ENCODE results near the gene P2RY2. TPM values are rescaled to one million over a fixed set of nuclear protein-coding genes. Genes with fewer than 3 reads are reported as not detected.

The P2RY2 gene
- total RNA-seq, 3 donors from 2014 or later = 7.6 to 20.6 (median 14.5) TPM

DNA sequence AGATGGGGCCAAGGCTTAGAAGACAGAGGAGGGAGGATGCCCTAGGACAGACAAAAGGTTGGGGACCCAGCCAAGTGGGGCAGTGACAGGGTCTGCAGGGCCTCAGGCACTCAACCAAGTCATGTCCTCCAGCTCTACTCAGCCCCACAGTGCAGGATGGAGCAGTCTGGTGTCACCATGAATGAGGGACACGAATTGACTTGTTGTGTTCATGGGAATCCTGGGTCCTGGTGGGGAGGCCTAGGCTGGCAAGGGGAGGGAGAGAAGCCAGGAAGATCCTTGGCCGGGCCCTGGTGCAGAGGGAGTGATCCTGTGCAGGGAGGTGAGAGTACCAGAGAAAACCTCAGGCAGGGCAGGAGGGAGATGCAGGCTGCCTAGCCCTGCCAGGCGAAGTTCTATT, 66.0 kb downstream of the P2RY2 start:
- Histone ChIP-seq H3K4me1 (ENCODE audit: low read depth) (peaks cover 2% of the 10 kb centered on the region), H3K36me3 (ENCODE audit: low read depth) (no peaks in the 10 kb centered on the region), H3K4me3 (no peak overlapping the region), H3K9me3 (no peaks in the 10 kb centered on the region)
- no peak for TF ChIP-seq CTCF (IDR thresholded peaks at IDR 0.05)
- no peak for DNase-seq
- intact Hi-C loops (cut with DNase I, micrococcal nuclease) = no loop called here
- ATAC-seq = no peak

DNA sequence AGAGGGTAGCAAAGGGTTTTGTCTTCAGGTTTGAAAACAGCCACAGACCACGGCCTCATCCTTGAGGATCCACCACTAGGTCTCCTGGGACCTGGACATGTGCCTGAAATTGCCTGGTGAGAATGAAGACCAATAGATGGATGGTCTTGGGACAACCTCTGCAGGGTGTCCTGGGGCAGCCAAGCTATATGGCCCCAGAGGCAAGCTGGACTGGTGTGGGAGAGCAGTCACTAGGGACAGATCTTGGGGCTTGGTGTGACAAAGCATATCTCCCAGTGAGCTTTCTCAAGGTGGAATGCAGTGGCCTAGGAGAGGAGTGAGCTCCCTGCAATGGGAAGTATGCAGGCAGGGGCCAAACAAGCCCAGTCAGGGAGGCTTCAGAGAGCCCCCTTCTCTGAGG, 67.6 kb downstream of the P2RY2 start:
- Histone ChIP-seq H3K4me1 (ENCODE audit: low read depth) (peaks cover 8% of the 10 kb centered on the region), H3K36me3 (ENCODE audit: low read depth) (no peaks in the 10 kb centered on the region), H3K4me3 (no peak overlapping the region), H3K9me3 (no peaks in the 10 kb centered on the region)
- no peak for DNase-seq
- intact Hi-C loops (cut with DNase I, micrococcal nuclease) = no loop called here
- TF ChIP-seq CTCF (IDR thresholded peaks at IDR 0.05) = no peak
- ATAC-seq = no peak

Other genes with a start within 250 kb of the P2RY2 start
- gene FCHSD2, start 76.0 kb upstream of the P2RY2 start, total RNA-seq = 10 to 100 TPM; 15.7 to 41.6 (median 21.6) TPM
- 1 to 10 TPM; 1.9 to 4.3 (median 2.8) TPM for gene P2RY6, start 54.1 kb downstream of the P2RY2 start, total RNA-seq
- 10 to 100 TPM in 2 of 3 donors, 1 to 10 TPM in 1; 7.6 to 75.8 (median 13.6) TPM for gene ARHGEF17, start 90.0 kb downstream of the P2RY2 start, total RNA-seq
- gene RELT, start 158.1 kb downstream of the P2RY2 start, total RNA-seq = 1 to 10 TPM; 2.3 to 4.7 (median 4.4) TPM

Data from mucosa of descending colon (tissue), 3 donors.